ENCODE data around the gene CDK7.
A peak's percentile ranks its signal among the peaks of the same experiment; 100 is the strongest.
"Not testable (repeated sequence)": the region's sequence is repeated elsewhere in the genome, so short reads cannot be mapped to it uniquely, and the experiment has no call there.

Gene CDK7

DNA sequence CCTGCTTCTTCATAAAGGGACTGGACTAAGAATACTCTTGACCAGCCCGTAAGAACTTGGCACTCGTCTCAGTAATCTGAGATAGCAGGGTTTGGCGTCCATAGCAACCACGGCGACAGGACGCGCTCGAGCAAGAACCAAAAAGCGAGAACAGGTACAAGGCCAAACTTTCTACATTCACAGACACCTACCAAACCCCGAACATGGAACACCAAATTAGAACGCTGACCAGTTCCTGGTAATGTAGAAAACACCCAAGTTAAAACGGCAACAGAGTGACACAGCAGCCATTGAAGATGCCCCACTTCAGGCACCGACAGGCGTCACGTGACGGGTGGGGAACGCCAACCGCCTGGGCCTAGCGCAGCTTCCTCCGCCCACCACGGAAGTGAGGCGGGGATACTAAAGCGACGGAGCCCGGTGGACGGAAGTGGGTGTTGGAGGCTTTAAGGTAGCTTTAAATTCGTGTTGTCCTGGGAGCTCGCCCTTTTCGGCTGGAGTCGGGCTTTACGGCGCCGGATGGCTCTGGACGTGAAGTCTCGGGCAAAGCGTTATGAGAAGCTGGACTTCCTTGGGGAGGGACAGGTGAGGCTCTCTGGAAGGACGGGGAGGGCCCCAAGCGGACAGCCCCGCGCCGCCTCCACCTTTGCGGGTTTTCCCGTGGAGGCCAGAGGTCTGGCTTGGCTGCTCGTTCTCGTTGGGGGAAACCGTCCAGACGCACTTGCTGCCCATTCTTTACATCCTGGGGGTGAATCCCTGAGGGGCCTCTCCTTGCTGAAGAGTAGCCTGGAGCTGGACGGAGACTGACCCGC, at the start of gene CDK7:
Gene CDK7 (plus strand): TSS at position 430 of the 812 bp plus-strand sequence. CDS start 90 bp downstream, at position 520.
- DNase-seq (ENCODE audit: low read depth in 2 of 2), result peak; percentile 88

DNA sequence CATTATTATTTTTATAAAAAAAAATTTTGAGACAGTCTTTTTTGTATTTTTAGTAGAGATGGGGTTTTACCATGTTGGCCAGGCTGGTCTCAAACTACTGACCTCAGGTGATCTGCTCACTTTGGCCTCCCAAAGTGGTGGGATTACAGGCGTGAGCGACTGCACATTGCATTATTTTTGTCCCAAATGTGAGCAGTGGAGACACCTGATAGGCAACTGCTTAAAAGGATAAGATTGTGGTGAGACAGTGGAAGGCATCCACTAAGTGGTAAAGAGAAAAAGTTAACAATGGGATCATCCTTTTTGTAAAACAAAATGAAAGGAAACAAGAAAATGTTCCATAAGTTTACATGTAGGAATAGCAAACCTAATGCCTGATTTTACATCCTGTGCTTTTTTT, 47.3 kb upstream of the CDK7 start:
- DNase-seq (ENCODE audit: low read depth in 2 of 2), result no peak

DNA sequence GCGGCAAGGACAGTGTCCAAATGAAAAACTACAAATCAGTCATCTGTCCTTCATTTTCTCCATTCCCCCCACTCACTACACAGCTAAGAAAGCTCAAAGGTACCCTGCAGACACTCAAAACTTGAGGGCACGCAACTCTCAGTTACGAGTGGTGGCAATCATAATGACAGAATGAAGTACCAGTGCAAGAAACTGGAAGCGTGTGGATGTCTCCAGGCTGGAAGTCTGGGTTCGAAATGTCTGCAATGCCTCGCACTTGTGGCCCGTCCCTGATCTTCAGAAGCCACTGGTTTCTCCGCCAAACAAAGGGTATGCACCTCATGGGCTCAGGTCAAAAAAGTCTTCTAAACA, 45.9 kb upstream of the CDK7 start:
- DNase-seq (ENCODE audit: low read depth in 2 of 2), result no peak

DNA sequence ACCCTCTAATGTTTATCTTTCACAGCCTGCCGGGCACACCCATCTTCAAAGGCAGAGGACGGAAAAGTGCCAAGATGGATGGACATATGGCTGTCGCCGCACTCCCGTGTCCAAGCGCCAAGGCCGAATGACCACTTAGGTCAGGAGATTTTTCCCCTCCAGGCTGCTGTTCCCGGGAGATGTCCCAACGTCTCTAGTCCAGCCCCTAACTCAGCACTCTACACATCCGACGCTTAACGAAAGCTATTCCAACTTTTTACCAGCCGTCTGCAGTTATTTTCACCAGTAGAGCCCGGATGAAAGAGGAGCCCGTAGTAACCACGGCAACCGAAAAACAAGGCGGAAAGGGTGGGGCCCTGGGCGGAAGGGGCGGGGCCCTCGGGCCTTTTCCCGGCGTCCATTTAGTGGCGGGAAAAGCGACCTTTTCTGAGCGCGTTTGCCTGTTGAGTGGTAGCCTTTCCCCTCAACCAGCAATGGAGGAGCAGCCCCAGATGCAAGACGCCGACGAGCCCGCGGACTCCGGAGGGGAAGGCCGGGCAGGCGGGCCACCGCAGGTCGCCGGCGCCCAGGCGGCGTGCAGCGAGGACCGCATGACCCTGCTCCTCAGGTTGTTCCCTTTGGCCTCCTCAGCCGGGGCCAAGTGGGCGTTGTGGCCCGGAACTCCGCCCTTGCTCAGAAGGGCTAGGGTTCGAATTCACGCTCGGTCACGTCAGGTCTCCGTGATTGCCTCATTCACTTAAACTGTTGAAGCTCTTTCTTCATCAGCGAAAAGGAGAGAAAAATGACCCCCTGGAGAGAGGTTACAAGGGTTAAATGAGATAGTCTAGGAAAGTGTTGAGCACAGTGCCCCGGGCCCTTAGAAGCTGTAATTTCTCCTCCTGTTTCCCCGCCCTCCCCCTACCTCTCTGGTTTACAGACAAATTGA, 45.3 kb upstream of the CDK7 start, which contains the start of gene CENPH:
Gene CENPH (plus strand): TSS at position 422 of the 925 bp plus-strand sequence. CDS start 52 bp downstream, at position 474.
- DNase-seq (ENCODE audit: low read depth in 2 of 2), result peak; percentile 82 to 90

DNA sequence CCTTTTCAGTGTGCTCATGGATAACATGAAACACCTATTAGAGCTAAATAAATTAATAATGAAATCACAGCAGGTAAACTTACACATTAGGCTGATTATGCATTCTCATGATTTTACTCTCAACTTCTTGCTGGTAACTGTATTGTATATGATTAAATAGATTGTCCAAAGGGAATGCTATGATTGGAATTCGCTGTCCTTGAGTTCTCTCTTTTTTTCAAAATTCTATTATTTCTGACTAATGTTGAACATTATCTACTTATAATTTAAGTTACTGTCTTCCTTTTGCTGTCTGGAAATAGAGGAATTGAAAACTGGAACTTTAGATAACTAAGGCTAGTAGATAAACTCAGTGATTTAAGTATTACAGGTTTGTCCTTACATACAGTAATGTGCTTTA, 32.2 kb upstream of the CDK7 start:
- DNase-seq (ENCODE audit: low read depth in 2 of 2), result no peak

DNA sequence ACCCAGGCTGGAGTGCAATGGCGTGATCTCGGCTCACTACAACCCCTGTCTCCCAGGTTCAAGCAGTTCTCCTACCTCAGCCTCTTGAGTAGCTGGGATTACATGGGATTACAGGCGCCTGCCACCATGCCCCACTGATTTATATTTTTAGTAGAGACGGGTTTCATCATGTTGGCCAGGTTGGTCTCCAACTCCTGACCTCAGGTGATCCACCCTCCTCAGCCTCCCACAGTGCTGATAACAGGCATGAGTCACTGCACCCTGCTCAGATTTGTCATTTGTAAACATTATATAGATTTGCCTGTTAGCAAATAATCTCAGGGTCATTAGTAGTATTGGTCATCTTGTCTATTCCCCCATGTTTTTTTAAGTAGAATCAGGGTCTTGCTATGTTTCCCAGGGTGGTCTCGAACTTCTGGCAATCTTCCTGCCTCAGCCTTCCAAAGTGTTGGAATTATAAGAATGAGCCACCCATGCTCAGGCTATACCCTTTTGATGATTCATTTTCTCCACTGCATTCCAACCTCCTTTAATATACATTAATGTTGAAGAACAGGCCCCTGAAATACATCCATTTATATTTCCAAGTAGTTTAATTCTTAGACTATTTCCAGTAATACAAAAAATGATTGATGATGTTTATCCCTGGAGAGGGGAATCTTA, 28.0 kb upstream of the CDK7 start:
- no peak for DNase-seq (ENCODE audit: low read depth in 2 of 2)

DNA sequence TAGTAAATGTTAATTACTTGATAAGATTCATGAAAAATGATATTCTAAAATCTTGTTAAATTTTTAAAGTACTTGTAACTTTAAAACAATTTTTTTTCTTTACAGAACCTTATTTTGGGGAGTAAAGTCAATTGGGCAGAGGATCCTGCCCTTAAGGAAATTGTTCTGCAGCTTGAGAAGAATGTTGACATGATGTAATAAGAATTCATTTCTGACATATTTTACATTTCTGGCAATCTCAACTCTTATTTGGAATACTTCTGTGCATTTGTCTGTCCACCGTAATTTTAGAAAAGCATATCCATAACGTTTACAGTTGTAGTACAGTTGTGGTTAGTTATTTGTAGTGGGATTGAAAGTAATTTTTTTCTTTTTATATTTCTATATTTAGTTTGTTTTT, 25.1 kb upstream of the CDK7 start:
- no peak for DNase-seq (ENCODE audit: low read depth in 2 of 2)

DNA sequence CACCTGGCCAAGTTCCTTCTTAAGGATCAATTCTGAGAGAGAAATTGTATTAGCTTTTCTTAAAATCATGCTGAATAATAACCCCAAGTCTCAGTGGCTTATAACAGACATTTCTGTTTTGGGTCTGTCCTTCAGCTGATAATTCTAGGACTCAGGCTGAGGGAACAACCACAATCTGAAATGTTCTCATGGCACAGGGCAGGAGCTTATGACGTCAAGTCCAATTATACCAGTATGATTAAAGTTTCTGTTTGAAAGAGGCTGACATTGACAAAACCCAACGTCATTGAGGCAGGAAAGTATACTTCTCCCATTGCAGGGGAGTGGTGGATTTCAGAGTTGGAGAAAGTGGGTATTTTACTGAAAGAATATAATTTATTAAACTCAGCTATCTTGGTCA, 23.5 kb upstream of the CDK7 start:
- DNase-seq (ENCODE audit: low read depth in 2 of 2), result no peak

DNA sequence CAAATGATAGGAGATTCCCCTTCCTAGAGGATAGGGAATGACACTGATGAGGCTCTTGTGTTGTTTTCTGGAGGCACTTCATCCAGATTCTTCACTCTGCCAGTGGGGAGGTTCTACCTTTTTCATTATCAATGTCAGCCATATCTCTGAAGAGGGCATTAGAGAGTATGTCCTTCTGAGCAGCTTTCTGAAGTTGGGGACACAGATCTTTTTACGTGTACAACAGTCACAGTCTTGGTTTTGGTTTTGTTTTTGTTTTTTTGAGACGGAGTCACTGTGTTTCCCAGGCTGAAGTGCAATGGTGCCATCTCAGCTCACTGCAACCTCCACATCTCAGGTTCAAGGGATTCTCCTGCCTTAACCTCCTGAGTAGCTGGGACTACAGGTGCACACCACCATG, 22.7 kb upstream of the CDK7 start:
- DNase-seq (ENCODE audit: low read depth in 2 of 2), result no peak

DNA sequence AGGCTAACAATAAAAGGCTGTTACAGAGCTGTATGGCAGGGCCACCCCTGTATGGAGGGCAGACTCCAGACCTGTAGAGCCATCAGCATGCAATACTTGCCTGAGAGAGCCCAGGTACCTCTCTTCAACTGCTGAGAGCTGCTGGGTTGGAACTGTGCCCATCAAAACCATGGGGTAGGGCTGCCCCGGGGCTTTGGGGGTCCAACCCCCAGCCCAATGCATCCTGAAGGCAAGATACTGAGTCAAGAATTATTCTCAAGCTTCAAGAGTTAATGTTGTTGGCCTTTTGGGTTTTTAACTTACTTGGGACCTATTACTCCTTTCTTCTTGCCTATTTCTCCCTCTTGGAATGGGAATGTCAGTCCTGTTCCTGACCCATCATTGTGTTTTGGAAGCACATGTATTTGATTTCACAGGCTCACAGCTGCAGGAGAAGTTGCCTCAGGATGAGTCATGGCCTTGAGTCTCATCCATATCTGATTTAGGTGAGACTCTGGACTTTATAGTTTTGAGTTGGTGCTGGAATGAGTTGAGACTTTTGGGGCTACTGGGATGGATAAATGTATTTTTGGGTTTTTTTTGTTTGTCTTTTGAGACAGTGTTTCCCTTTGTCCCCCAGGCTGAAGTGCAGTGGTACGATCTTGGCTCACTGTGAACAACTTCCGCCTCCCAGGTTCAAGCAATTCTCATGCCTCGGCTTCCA, 21.0 kb upstream of the CDK7 start:
- DNase-seq (ENCODE audit: low read depth in 2 of 2), result no peak

DNA sequence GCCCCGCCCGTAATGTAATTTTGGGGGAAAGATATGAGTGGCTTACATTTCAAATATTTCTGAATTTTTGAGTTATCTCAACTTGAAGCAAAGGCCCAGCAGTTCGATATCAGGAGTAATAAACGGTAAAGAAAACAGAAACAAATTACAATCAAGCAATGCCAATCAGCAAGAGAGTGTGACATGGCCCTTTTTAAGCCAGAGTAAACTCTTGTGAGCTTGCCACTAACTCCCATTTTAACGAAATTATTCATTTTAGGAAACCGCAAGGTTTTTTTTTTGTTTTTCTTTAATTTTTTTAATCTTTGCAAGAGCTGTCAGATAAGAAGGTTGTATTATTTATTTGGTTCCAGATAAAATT, 17.6 kb upstream of the CDK7 start:
- no peak for DNase-seq (ENCODE audit: low read depth in 2 of 2)

DNA sequence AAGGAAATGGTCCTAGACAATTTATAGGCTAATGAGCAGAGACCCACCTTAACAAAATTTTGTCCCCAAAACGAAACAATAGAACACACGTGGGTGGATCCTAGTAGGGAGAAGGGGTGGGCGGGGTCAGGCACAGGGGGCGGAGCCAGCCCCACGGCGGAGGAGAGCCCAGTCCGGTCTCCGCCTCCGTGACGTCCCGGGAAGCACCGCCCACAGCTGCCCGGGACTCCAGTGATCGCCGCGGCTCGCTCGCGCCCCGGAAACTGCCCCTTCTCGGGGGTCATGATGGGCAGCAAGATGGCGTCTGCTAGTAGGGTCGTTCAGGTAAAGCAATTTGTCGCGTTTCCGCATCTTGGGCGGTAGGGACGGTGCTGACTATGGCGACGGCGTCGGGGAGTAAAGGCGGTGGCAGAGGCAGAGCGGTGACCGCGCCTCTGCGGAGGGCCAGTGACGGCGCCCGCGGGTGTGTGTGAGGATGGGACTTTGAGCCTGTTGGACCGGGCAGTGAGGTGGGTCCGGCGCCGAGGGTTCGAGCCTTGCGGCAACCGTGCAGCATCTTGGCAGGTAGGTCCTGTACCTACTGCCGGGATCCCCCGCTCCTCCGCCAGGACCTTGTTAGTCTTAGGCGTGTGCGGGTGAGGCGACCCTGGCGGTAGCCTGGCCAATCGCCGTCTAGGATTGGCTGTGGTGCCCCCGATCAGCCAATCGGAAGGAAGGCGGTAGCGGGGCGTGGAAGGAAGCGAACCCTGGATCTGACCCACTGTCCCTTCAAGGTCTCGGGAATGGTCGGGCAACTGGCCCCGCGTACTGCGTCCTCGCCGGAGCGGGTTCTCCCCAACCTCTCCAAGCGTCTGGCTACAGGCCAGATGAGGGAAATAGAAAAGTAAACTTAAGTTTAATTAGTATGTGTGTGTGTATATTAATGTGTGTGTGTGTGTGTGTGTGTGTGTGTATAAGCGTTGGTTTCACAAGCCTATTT, 16.8 kb upstream of the CDK7 start:
- DNase-seq (ENCODE audit: low read depth in 2 of 2), result peak; percentile 93 to 96

DNA sequence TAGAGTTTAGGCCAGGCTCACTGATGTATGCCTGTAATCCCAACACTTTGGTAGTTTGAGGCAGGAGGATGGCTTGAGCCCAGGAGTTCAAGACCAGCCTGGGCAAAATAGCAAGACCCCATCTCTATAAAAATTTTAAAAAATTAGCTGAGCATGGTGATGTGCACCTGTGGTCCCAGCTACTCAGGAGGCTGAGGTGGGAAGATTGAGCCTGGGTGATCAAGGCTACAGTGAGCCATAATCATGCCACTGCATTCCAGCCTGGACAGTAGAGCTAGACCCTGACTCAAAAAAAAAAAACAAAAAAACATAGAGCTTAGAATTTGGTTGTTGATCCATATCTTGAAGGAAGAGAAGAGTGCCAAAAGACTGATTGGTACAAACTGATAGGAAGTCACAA, 14.7 kb upstream of the CDK7 start:
- DNase-seq (ENCODE audit: low read depth in 2 of 2), result no peak

DNA sequence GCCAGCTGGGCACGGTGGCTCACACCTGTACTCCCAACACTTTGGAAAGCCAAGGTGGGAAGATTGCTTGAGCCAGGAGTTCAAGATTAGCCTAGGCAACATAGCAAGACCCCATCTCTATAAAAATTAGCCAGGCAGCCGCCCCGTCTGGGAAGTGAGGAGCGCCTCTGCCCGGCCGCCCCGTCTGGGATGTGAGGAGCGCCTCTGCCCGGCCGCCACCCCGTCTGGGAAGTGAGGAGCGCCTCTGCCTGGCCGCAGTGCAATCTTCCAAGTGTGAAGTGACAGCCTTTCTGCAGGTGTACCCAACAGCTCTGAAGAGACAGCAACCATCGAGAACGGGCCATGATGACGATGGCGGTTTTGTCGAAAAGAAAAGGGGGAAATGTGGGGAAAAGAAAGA, 14.3 kb upstream of the CDK7 start:
- DNase-seq (ENCODE audit: low read depth in 2 of 2), result not testable (repeated sequence)

DNA sequence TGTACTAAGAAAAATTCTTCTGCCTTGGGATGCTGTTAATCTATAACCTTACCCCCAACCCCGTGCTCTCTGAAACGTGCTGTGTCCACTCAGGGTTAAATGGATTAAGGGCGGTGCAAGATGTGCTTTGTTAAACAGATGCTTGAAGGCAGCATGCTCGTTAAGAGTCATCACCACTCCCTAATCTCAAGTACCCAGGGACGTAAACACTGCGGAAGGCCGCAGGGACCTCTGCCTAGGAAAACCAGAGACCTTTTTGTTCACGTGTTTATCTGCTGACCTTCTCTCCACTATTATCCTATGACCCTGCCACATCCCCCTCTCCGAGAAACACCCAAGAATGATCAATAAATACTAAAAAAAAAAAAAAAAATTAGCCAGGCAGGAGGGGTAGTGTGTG, 13.9 kb upstream of the CDK7 start:
- DNase-seq (ENCODE audit: low read depth in 2 of 2), result not testable (repeated sequence)

DNA sequence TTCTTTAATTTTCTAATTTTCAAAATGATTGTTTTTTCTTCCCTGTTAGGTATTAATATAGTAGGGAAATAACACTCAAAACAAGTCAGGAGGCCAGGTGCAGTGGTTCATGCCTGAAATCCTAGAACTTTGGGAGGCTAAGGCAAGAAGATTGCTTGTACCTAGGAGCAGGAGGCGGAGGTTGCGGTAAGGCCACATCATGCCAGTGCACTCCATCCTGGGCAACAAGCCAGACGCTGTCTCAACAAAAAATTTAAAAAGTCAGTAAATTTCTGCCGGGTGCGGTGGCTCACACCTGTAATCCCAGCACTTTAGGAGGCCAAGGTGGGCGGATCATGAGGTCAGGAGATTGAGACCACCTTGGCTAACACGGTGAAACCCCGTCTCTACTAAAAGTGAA, 10.2 kb upstream of the CDK7 start:
- DNase-seq (ENCODE audit: low read depth in 2 of 2), result no peak

DNA sequence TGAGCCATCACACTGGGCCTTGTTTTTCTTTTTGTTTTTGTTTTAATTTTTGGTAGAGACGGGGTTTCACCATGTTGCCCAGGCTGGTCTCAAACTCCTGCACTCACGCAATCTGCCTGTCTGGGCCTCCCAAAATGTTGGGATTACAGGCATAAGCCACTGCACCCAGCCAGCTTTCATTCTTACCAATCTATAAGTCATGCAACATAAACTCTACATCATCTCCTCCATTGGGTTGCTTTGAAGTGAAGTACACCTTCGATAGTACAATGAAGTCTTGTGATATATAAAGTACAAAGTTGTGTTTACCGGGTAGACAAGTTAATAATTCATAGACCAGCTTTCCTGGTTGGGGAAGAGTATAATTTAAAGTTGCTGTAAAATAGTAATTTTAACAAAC, 8.8 kb upstream of the CDK7 start:
- DNase-seq (ENCODE audit: low read depth in 2 of 2), result no peak

DNA sequence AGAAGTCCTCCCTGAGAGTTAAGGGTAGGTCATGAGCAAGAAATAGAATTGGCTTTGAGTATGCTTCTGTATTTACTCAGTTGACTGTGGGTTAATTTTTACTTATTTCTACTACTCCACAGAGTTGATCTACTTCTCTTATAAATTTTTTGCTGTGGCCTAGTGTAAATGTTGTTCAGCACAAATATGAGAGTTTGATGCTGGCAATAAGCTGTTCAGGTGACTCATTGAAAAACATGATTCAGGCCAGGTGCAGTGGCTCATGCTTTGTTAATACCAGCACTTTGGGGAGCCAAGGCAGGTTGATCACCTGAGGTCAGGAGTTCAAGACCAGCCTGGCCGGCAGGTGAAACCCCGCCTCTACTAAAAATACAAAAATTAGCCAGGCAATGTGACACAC, 4.5 kb upstream of the CDK7 start:
- DNase-seq (ENCODE audit: low read depth in 2 of 2), result no peak

DNA sequence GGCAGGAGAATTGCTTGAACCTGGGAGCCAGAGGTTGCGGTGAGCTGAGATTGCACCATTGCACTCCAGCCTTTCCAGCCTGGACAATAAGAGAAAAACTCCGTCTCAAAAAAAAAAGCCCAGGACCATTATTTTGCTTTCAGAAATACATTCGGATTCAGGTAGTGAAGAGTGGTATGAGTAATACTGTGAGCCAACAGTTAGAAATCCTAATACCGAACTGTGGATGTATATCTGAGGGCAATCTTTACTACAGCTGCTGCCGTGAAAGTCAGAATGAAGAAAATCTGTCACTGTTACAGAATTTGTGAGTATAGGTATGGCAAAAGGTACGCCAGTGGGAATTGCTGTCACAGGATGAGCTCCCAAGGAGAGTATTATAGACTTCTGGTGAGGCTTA, 3.4 kb upstream of the CDK7 start:
- no peak for DNase-seq (ENCODE audit: low read depth in 2 of 2)

DNA sequence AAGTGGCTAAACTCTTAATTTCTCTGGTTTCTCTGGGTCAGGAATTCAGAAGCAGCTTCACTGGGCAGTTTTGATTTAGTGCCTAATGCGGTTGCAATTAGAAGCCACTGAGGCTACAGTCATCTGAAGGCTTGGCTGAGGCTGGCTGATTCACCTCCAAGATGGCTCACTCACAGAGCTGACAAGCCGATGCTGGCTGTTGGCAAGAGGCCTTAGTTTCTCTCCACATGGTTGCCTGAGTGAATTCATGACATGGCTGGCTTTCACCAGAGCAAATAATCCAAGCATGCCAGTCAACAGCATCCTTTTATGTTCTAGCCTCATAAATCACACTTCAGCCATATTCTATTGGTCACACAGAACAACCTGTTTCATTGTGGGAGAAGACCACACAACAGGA, 2.8 kb upstream of the CDK7 start:
- no peak for DNase-seq (ENCODE audit: low read depth in 2 of 2)

DNA sequence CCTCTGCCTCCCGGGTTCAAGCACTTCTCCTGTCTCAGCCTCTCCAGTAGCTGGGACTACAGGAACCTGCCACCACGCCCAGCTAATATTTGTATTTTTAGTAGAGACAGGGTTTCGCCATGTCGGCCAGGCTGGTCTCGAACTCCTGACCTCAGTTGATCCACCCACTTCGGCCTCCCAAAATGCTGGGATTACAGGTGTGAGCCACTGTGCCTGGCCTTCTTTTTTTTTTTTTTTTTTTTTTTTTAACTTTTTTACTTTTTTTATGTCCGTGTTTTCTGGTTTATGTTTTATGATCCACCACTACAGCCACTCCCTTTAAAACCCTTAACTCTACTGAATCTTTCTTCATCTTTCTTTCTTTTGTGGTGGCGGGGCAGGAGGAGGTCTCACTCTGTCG, 2.0 kb downstream of the CDK7 start:
- DNase-seq (ENCODE audit: low read depth in 2 of 2), result not testable (repeated sequence)
